Cardiac muscle cell (in vitro differentiated cells and primary cell): ENCODE data around the gene HAUS1. TPM values are rescaled to one million over a fixed set of nuclear protein-coding genes. Genes with fewer than 3 reads are reported as not detected.
"Not testable (repeated sequence)": the region's sequence is repeated elsewhere in the genome, so short reads cannot be mapped to it uniquely, and the experiment has no call there.

Experiments
- DNase-seq, 2 donors: peaks; one replicate each; pipeline versions ENCODE4 v3.0.0 to v3.0.0-alpha.2; 2010 to 2017; ENCODE audit warnings: low read depth in 1 of 2, low spot score in 1 of 2
- H3K27ac ChIP-seq: fragments of 200-600 bp; sonication (generic); 2 replicates; pipeline ENCODE4 v1.5.1; 2016
- H3K27me3 ChIP-seq: fragments of 200-600 bp; sonication (generic); 2 replicates; pipeline ENCODE4 v1.6.0; 2016; ENCODE audit warnings: control low read depth
- H3K36me3 ChIP-seq: fragments of 200-600 bp; sonication (generic); 2 replicates; pipeline ENCODE4 v1.5.1; 2016; ENCODE audit warnings: control low read depth
- H3K4me1 ChIP-seq: fragments of 200-600 bp; sonication (generic); 2 replicates; pipeline ENCODE4 v1.8.1; 2017; ENCODE audit warnings: low read depth, mild to moderate bottlenecking, mixed run types
- H3K4me3 ChIP-seq: fragments of 200-600 bp; sonication (generic); 2 replicates; pipeline ENCODE4 v1.5.1; 2016; ENCODE audit warnings: mild to moderate bottlenecking
- H3K9me3 ChIP-seq: fragments of 200-600 bp; sonication (generic); 2 replicates; pipeline ENCODE4 v1.5.1; 2017; ENCODE audit warnings: low read depth, mild to moderate bottlenecking, control low read depth
- CTCF ChIP-seq: IDR thresholded peaks from 2 replicates; pipeline ENCODE4 v1.5.1; 2012; ENCODE audit warnings: low read depth, mild to moderate bottlenecking, low read length
- polyA plus RNA-seq: library from polyadenylated mRNA; unstranded; fragments of >200 nt; fragmentation: Nextera tagmentation; extraction: Ambion mirVana; gene quantifications from 2 replicates; pipeline ENCODE4 v1.2.1, GENCODE V29; 2016
- total RNA-seq: library from RNA; depleted of rRNA; stranded (reverse); fragments of >200 nt; gene quantifications from 2 replicates; pipeline ENCODE4 v1.2.3, GENCODE V29; 2016

Gene HAUS1
- total and polyA plus RNA-seq, 2 experiments from 2014 or later, result 34.8 to 74.2 TPM

DNA sequence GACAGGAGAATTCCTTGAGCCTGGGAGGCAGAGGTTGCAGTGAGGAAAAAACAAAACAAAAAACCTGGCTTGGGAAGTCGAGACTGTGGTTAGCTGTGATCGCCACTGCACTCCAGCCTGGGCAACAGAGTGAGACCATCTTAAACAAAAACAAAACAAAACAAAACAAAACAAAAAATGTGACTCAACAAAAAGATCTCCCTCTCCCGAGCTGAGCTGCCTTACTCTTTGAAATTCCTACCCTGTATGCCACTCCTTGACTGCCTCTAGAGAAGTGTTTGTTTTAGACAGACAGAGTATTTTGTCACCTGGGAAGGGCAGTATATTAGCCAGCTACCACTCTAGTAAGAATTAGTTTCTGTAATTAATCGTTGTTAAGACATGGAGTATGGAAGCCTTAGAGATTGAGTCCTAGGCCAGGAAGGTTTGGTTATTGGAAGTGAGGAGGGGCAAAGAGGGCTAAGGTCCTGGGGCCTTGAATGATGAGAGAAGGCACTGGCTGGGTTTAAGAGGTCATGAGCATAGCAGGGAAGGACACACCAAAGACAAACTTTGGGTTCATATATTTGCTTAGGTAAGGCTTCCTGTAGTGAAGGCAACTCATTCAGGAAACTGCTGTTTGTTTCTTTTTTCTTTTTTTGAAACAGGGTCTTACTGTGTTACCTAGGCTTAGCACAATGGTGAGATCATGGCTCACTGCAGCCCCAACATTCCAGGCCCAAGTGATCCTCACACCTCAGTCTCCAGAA lies 56.0 kb downstream of the HAUS1 start:
- Histone ChIP-seq H3K4me1 (no peaks in the 10 kb centered on the region), H3K27me3 (no peaks in the 10 kb centered on the region)

GRCh38 chr18:46160840-46161239 lies 56.7 kb downstream of the HAUS1 start:
- not testable (repeated sequence) for DNase-seq, H3K36me3 ChIP-seq, H3K4me1 ChIP-seq, H3K9me3 ChIP-seq, H3K27ac ChIP-seq, H3K27me3 ChIP-seq, H3K4me3 ChIP-seq

More for the DNA sequence above, 56.0 kb downstream of the HAUS1 start:
- DNase-seq, result no peak
- Histone ChIP-seq H3K4me3 (no peak overlapping the region), H3K36me3 (no peaks in the 10 kb centered on the region), H3K27ac (no peak overlapping the region), H3K9me3 (no peaks in the 10 kb centered on the region)
- TF ChIP-seq CTCF, result no peak

- H3K36me3 ChIP-seq, result no peaks in the 10 kb centered on the region
- H3K4me1 ChIP-seq, result no peaks in the 10 kb centered on the region
- no peak overlapping the region for H3K4me3 ChIP-seq
- H3K27me3 ChIP-seq, result no peaks in the 10 kb centered on the region
- TF ChIP-seq CTCF, result no peak
- H3K27ac ChIP-seq, result no peak overlapping the region
- no peak for DNase-seq
- H3K9me3 ChIP-seq, result no peaks in the 10 kb centered on the region
These were observed 57.7 kb downstream of the HAUS1 start for GRCh38 chr18:46161703-46162396.

DNA sequence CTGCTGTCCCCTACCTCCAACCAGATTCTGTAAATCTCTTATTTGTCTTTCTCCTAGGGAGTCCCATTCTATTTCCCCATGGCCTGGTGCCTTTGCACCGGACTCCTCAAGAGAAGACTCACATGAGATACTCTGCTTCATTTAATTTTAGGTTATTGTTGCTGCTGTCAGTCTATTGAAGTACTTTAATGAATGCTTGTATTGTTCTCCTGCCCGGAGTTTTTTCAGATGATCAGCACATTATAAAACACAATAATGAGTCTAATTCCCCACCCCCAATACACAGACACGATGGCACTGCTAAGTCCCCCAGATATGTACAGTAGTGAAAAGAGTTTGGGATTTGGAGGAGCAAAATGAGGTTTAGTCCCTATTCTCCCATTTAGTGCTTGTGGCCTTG lies 58.9 kb downstream of the HAUS1 start:
- Histone ChIP-seq H3K4me1 (no peaks in the 10 kb centered on the region), H3K4me3 (no peak overlapping the region), H3K9me3 (no peaks in the 10 kb centered on the region), H3K27me3 (no peaks in the 10 kb centered on the region), H3K36me3 (no peaks in the 10 kb centered on the region), H3K27ac (no peak overlapping the region)
- DNase-seq, result no peak
- TF ChIP-seq CTCF, result no peak

DNA sequence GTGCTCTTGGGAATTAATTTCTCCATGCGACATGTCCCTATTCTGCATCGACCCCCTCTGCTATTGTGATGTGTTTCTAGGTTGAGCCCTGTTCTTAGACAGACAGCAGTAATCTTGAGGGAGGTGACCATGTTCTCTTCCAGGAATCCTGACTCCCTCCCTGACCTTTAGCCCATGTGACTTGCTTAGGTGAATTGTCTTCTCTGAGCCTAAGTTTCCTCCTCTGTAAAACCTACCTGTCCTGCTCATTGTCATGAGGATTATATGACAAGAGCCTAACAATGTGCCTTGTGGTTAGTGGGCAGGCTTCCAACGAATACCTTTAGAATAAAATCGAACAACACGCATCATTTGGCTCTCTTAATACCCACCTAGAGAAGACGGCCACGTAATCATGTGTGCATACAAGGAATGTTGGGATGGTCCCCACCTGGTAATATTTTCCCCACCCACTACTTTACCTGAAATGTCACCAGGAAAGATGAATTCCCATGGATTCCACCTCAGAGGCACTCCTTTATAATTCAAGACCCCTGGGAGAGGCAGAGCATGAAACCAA lies 59.8 kb downstream of the HAUS1 start:
- no peaks in the 10 kb centered on the region for H3K36me3 ChIP-seq
- no peak for DNase-seq
- H3K4me1 ChIP-seq, result no peaks in the 10 kb centered on the region
- H3K27me3 ChIP-seq, result no peaks in the 10 kb centered on the region
- no peak overlapping the region for H3K27ac ChIP-seq
- H3K4me3 ChIP-seq, result no peak overlapping the region
- no peaks in the 10 kb centered on the region for H3K9me3 ChIP-seq
- TF ChIP-seq CTCF, result no peak

- DNase-seq, H3K27me3 ChIP-seq, H3K4me1 ChIP-seq, H3K27ac ChIP-seq, H3K4me3 ChIP-seq, H3K36me3 ChIP-seq, H3K9me3 ChIP-seq: not testable (repeated sequence)
These were observed 60.3 kb downstream of the HAUS1 start for GRCh38 chr18:46164502-46164901.
